ENCODE data around the gene TANK.
"Not testable (repeated sequence)": the region's sequence is repeated elsewhere in the genome, so short reads cannot be mapped to it uniquely, and the experiment has no call there.

The TANK gene

GRCh38 chr2:161170377-161170776 lies 10.1 kb downstream of the TANK start:
- FAIRE-seq, result no peak

- no peak for FAIRE-seq
Measured at GRCh38 chr2:161170958-161171932, 11.0 kb downstream of the TANK start.

- no peak for FAIRE-seq
Measured at GRCh38 chr2:161172901-161173540, 12.8 kb downstream of the TANK start.

- FAIRE-seq, result peak; percentile 72
Measured at GRCh38 chr2:161173541-161174194, 13.4 kb downstream of the TANK start.

- no peak for FAIRE-seq
Measured at GRCh38 chr2:161177969-161178368, 17.7 kb downstream of the TANK start.

GRCh38 chr2:161178756-161179155 lies 18.5 kb downstream of the TANK start:
- no peak for FAIRE-seq

GRCh38 chr2:161190050-161190449 lies 29.8 kb downstream of the TANK start:
- no peak for FAIRE-seq

GRCh38 chr2:161195602-161196001 lies 35.4 kb downstream of the TANK start:
- FAIRE-seq, result not testable (repeated sequence)

- no peak for FAIRE-seq
Measured at GRCh38 chr2:161199912-161200701, 39.9 kb downstream of the TANK start.

- no peak for FAIRE-seq
Measured at GRCh38 chr2:161204846-161205245, 44.6 kb downstream of the TANK start.

GRCh38 chr2:161206471-161207032 lies 46.3 kb downstream of the TANK start:
- peak; percentile 84 for FAIRE-seq

GRCh38 chr2:161207941-161208340 lies 47.7 kb downstream of the TANK start:
- FAIRE-seq, result peak; percentile 73

GRCh38 chr2:161208527-161209139 lies 48.4 kb downstream of the TANK start:
- FAIRE-seq, result no peak

GRCh38 chr2:161209902-161210301 lies 49.7 kb downstream of the TANK start:
- FAIRE-seq, result no peak

GRCh38 chr2:161217597-161218185 lies 57.5 kb downstream of the TANK start:
- no peak for FAIRE-seq

- no peak for FAIRE-seq
Measured at GRCh38 chr2:161219211-161219610, 59.0 kb downstream of the TANK start.

- peak; percentile 91 for FAIRE-seq
Measured at GRCh38 chr2:161223139-161223732, 63.0 kb downstream of the TANK start.

GRCh38 chr2:161228511-161229240 lies 68.4 kb downstream of the TANK start:
- no peak for FAIRE-seq

GRCh38 chr2:161230959-161231358 lies 70.7 kb downstream of the TANK start:
- FAIRE-seq, result no peak

GRCh38 chr2:161232571-161232970 lies 72.3 kb downstream of the TANK start:
- no peak for FAIRE-seq
